ENCODE results near the gene BLOC1S3. TPM values are rescaled to one million over a fixed set of nuclear protein-coding genes. Genes with fewer than 3 reads are reported as not detected.
"Not testable (repeated sequence)": the region's sequence is repeated elsewhere in the genome, so short reads cannot be mapped to it uniquely, and the experiment has no call there.

The BLOC1S3 gene
- total RNA-seq, 1 experiment from 2014 or later: 25.2 TPM

- Mint-ChIP-seq H3K27ac (ENCODE audit: unreplicated experiment) (no peak overlapping the region), H3K9me3 (ENCODE audit: low read depth, unreplicated experiment) (no peaks in the 10 kb centered on the region), H3K27me3 (ENCODE audit: unreplicated experiment) (peaks cover 90% of the 10 kb centered on the region), H3K36me3 (ENCODE audit: insufficient read depth, unreplicated experiment) (no peaks in the 10 kb centered on the region), H3K4me1 (ENCODE audit: low read depth, unreplicated experiment) (no peaks in the 10 kb centered on the region), H3K4me3 (ENCODE audit: low read depth, unreplicated experiment) (no peak overlapping the region)
- DNase-seq: no peak
- no TSS peak for BruUV-seq (replicated peaks)
- no peak for TF ChIP-seq CTCF (IDR thresholded peaks at IDR 0.05; ENCODE audit: unreplicated experiment)
- intact Hi-C loops (cut with micrococcal nuclease; ENCODE audit: unreplicated experiment): no loop called here
- CTCF ChIA-PET: interaction anchor here (0.7 kb wide), 1 partner anchor 44 kb away, joined by 4 read pairs; no protein-coding TSS in a partner anchor
These were observed 44.1 kb downstream of the BLOC1S3 start for GRCh38 chr19:45222724-45223123.

GRCh38 chr19:45223879-45224278 is 45.3 kb downstream of the BLOC1S3 start:
- TF ChIP-seq CTCF (IDR thresholded peaks at IDR 0.05; ENCODE audit: unreplicated experiment): no peak
- intact Hi-C loops (cut with micrococcal nuclease; ENCODE audit: unreplicated experiment): no loop called here
- Mint-ChIP-seq H3K27me3 (ENCODE audit: unreplicated experiment) (peaks cover 86% of the 10 kb centered on the region), H3K4me1 (ENCODE audit: low read depth, unreplicated experiment) (no peaks in the 10 kb centered on the region), H3K4me3 (ENCODE audit: low read depth, unreplicated experiment) (no peak overlapping the region), H3K36me3 (ENCODE audit: insufficient read depth, unreplicated experiment) (no peaks in the 10 kb centered on the region), H3K9me3 (ENCODE audit: low read depth, unreplicated experiment) (no peaks in the 10 kb centered on the region), H3K27ac (ENCODE audit: unreplicated experiment) (no peak overlapping the region)
- no TSS peak for BruUV-seq (replicated peaks)
- CTCF ChIA-PET: interaction anchor here (1.6 kb wide), 1 partner anchor 12 kb away, joined by 3 read pairs; no protein-coding TSS in a partner anchor
- DNase-seq: no peak

GRCh38 chr19:45224645-45225044 is 46.1 kb downstream of the BLOC1S3 start:
- Mint-ChIP-seq H3K4me1 (ENCODE audit: low read depth, unreplicated experiment) (no peaks in the 10 kb centered on the region), H3K9me3 (ENCODE audit: low read depth, unreplicated experiment) (no peaks in the 10 kb centered on the region), H3K4me3 (ENCODE audit: low read depth, unreplicated experiment) (no peak overlapping the region), H3K27me3 (ENCODE audit: unreplicated experiment) (peaks cover 84% of the 10 kb centered on the region), H3K27ac (ENCODE audit: unreplicated experiment) (no peak overlapping the region), H3K36me3 (ENCODE audit: insufficient read depth, unreplicated experiment) (no peaks in the 10 kb centered on the region)
- intact Hi-C loops (cut with micrococcal nuclease; ENCODE audit: unreplicated experiment): no loop called here
- no peak for TF ChIP-seq CTCF (IDR thresholded peaks at IDR 0.05; ENCODE audit: unreplicated experiment)
- no TSS peak for BruUV-seq (replicated peaks)
- CTCF ChIA-PET: interaction anchor here (1.6 kb wide), 1 partner anchor 13 kb away, joined by 3 read pairs; no protein-coding TSS in a partner anchor
- no peak for DNase-seq

- BruUV-seq (replicated peaks); H3K27ac Mint-ChIP-seq (ENCODE audit: unreplicated experiment); H3K4me3 Mint-ChIP-seq (ENCODE audit: low read depth, unreplicated experiment); intact Hi-C loops (cut with micrococcal nuclease; ENCODE audit: unreplicated experiment); H3K9me3 Mint-ChIP-seq (ENCODE audit: low read depth, unreplicated experiment); H3K36me3 Mint-ChIP-seq (ENCODE audit: insufficient read depth, unreplicated experiment); DNase-seq; H3K4me1 Mint-ChIP-seq (ENCODE audit: low read depth, unreplicated experiment): not testable (repeated sequence)
- CTCF ChIA-PET: interaction anchor here (0.7 kb wide), 1 partner anchor 17 kb away, joined by 3 read pairs; no protein-coding TSS in a partner anchor
- peaks cover 73% of the 10 kb centered on the region for H3K27me3 Mint-ChIP-seq (ENCODE audit: unreplicated experiment)
These were observed 50.5 kb downstream of the BLOC1S3 start for GRCh38 chr19:45229056-45229455.

Other genes starting within 250 kb of the BLOC1S3 start
- not detected in 2 replicates for gene APOC4, start 236.5 kb upstream of the BLOC1S3 start, total RNA-seq (2022)
- not detected in 2 replicates for gene APOC2, start 232.7 kb upstream of the BLOC1S3 start, total RNA-seq (2022)
- gene CLPTM1, start 223.4 kb upstream of the BLOC1S3 start, total RNA-seq (2022): 172 and 183 TPM in 2 replicates
- gene RELB, start 177.3 kb upstream of the BLOC1S3 start, total RNA-seq (2022): 37.9 and 44.5 TPM in 2 replicates
- 115 and 126 TPM in 2 replicates for gene CLASRP, start 139.7 kb upstream of the BLOC1S3 start, total RNA-seq (2022)
- 5.3 and 6.3 TPM in 2 replicates for gene ZNF296, start 102.3 kb upstream of the BLOC1S3 start, total RNA-seq (2022)
- 36.0 and 42.0 TPM in 2 replicates for gene GEMIN7, start 99.5 kb upstream of the BLOC1S3 start, total RNA-seq (2022)
- 45.7 and 59.7 TPM in 2 replicates for gene PPP1R37, start 85.6 kb upstream of the BLOC1S3 start, total RNA-seq (2022)
- 0.64 TPM in 2 replicates for gene NKPD1, start 17.8 kb upstream of the BLOC1S3 start, total RNA-seq (2022)
- gene TRAPPC6A, start 547 bp upstream of the BLOC1S3 start, total RNA-seq (2022): 55.7 and 57.0 TPM in 2 replicates
- gene EXOC3L2, start 66.6 kb downstream of the BLOC1S3 start, total RNA-seq (2022): not detected in 2 replicates
- 45.9 and 50.3 TPM in 2 replicates for gene MARK4, start 72.5 kb downstream of the BLOC1S3 start, total RNA-seq (2022)
- not detected in 2 replicates for gene CKM, start 144.1 kb downstream of the BLOC1S3 start, total RNA-seq (2022)
- 3.3 and 4.5 TPM in 2 replicates for gene KLC3, start 162.0 kb downstream of the BLOC1S3 start, total RNA-seq (2022)
- 56.4 and 57.7 TPM in 2 replicates for gene ERCC2, start 191.8 kb downstream of the BLOC1S3 start, total RNA-seq (2022)
- 98.4 and 135 TPM in 2 replicates for gene PPP1R13L, start 226.3 kb downstream of the BLOC1S3 start, total RNA-seq (2022)
- gene POLR1G, start 227.9 kb downstream of the BLOC1S3 start, total RNA-seq (2022): 22.5 and 25.8 TPM in 2 replicates
- 55.7 and 58.9 TPM in 2 replicates for gene ERCC1, start 245.1 kb downstream of the BLOC1S3 start, total RNA-seq (2022)

All from Calu3 (cell line).